HG02763 (cell line): ENCODE results near the gene SCUBE1.

ENCODE experiments used
- ATAC-seq: cut with Tn5 transposase; IDR thresholded peaks from one replicate; pipeline ENCODE4 v1.9.1; 2021; ENCODE audit warnings: mild to moderate bottlenecking, moderate library complexity; ENCODE audit not compliant: unreplicated experiment

Gene SCUBE1

DNA sequence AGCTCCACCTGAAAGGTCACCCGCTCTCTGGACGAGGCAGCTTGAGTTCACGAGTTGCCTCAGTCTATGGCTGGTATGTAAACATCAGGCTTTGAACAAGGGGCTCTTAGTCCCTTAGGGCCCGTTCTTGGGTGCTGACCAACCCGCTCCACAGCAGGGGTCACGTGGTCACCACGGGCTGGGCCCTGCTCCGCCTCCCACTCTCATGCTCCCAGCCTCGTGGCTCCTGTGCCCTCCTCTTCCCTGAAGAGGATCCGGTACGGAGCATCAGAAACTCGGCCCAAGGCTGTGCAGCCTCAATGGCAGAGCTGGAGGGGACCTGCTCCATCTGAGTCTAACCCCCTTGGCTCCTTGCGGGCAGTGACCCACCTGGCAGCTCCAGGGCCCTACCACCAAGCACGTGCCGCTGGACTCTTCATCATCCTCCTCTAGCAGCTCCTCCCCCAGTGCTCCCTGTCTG, 102.0 kb downstream of the SCUBE1 start:
- no peak for ATAC-seq

DNA sequence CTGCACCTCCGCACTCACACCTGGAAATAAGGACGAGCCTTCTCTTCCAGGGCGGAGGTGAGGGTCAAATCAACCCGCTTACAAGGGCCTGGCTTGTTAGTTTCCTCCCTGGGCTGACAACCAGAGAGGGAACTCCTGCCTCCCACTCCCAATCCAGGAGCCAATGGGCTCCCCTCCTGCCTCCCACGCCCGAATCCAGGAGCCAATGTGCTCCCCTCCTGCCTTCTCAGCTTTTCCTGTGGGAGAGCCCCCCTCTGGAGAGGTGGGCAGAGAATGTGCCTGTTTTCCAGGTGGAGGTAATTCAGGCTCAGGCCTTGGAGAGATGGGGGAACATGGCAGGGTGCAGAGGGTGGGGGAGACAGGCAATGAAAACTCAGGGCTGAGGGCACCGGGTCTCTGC, 102.6 kb downstream of the SCUBE1 start:
- no peak for ATAC-seq

DNA sequence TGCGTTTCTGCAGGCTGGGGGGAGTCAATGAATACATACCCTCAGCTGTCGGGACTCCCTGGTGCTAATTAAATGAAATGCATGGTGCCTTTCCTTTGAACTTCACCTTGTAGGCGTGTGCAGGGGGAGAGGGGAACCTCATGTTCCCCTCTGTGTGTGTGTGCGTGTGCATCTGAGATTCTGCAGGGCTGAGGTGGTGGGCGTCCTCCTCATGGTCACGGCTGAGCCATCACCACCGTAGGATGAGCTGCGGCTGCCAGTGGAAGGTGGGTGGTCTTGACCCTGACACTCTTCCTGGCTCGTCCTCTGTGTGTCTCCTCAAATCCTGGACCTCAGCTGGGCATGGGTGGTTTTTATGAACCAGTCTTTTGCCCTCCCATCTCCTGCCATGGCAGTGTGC, 103.2 kb downstream of the SCUBE1 start:
- ATAC-seq, result no peak

DNA sequence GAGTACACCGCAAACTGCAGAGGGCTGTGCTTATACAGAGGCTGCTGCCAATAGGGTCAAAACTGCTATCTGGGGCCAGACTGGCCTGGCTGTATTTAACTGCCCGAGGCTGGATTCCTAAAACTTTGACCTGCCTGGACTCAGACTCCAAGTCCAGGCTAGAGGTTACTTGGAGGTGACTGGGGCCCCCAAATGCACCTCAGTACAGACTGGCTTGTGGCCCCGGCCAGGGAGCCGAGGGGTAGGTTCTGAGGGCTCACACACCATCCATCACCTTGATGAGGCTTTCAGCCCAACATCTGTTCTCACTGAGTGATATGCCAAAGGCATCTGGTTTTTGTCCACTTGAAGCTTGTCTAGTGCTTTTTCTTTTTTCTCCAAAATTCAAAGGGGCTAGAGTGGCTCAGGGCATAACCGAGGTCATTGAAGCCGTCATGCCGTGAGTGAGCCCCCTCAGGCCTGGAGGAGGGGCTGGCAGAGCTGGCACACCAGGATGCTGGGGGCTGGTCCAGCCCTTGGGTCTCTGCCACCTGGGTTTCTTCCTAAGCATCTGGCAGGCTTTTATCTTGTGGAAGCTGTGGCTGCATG, 103.9 kb downstream of the SCUBE1 start:
- ATAC-seq, result no peak

DNA sequence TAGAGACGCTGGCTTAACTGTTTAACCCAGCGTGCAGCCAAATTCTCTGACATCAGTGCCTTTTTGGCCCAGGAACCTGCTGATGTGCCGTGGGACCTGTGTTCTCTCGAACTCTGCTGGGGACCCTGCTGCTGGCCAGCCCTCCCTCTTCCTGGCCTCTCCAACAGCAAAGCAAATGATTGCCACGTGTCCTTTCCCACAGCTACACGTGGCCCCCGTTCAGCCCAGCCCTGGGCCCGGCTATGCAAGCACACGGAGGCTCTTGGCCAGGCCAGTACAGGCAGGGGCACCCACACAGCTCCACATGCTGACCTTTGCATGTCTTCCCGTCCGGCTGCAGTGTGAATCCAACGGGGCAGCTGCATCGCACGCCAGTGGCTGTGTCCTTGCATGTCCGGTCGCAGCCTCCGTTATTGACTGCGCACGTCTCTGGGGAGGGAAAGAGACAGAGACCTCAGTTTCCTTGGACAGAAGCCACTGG, 104.6 kb downstream of the SCUBE1 start:
- no peak for ATAC-seq

DNA sequence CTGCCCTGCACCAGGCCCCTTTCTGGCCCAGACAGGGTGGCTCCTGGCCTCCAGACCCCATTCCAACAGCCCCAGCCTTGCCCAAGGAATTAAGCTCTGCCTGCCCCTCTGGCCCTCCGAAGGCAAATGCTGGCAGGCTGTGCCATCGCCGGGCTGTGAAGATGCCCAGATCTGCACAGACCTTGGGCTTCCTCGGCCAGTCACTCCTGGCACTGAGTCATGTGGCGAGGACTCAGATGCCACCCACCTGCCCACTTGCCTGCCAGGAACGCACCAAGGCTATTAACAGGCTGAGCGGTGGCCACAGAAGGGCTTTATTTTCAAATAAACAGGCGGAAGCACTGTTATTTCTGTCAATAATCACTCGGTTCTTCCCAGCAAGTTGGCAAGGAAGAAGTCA, 105.9 kb downstream of the SCUBE1 start:
- no peak for ATAC-seq

DNA sequence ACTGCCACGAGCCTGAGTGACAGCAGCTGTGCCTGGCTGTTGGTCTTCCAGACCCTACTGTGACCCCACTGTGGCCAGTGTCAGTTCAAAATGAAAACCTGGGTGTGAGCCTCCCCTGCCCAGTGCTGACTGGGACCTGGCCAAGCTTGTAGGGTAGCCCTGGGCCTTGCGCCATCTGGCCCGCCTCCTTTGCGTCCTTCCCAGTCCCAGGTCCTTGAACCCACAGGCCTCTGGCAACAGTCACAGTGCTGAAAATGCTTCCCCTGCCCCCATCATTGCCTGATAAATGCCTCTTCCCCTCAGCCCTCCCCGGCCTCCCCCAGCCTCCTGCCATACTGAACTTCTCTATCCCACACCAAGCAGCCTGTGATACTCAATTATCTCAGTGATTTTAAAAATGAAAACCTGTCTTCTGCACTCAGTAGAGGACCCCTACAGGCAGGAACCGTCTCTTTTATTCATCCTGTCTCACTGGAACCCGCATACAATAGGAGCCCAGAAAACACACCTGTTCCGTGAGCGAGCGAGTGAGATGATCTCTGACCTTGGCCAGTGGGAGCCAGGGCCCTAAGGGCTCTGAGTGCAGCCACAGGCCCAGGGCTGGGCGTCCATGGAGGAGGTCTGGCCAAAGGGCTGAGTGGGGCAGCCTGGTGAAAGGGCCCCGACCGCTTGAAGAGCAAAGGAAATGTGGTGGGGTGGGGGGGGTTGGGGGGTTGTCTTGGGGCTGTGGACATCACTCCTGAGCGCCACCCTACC, 106.6 kb downstream of the SCUBE1 start:
- no peak for ATAC-seq

DNA sequence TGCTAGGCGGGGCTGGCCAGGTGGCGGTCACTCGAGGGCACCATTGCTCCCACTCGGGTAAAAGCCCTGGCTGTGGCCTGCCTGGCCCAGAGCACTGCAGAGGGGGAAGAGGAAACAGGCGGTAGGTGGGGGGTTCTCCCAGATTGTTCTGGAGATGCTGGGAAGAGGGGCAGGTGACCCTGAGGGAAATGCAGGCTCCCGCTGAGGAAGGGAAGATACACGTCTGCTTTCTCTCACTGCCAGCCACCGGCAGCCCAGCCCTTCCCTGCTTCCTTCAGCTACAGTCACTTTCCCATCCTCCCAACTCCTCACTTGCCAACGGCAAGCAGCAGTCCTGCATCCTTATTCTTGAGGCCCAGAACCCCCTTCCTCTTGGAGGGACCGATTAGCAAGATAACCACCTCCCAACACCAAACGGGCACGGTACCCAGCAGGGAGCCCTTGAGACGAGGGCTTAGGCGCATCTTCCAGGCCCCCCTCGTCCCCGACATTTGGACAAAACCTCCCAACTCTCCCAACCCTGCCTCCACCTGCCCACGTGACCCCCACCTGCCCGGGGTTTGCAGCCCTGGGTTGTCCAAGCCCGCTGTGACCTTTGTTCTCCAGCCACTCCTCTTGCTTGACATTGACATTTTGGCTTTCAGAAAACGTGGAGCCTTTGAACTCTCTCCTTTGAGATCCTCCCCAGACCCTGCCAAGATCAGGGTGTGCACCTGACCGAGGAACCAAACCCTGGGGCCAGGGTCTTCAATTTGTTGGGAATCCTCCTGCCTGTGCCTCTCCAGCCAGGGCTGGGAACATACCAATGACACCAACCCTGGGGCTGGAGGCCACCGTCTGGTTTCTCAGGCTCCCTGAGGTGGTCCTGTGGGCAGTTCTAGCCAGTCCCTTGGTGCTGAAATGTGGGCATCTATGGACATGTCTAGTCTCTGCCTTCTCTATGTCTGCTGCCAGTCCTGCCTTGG, 107.4 kb downstream of the SCUBE1 start:
- ATAC-seq, result no peak

DNA sequence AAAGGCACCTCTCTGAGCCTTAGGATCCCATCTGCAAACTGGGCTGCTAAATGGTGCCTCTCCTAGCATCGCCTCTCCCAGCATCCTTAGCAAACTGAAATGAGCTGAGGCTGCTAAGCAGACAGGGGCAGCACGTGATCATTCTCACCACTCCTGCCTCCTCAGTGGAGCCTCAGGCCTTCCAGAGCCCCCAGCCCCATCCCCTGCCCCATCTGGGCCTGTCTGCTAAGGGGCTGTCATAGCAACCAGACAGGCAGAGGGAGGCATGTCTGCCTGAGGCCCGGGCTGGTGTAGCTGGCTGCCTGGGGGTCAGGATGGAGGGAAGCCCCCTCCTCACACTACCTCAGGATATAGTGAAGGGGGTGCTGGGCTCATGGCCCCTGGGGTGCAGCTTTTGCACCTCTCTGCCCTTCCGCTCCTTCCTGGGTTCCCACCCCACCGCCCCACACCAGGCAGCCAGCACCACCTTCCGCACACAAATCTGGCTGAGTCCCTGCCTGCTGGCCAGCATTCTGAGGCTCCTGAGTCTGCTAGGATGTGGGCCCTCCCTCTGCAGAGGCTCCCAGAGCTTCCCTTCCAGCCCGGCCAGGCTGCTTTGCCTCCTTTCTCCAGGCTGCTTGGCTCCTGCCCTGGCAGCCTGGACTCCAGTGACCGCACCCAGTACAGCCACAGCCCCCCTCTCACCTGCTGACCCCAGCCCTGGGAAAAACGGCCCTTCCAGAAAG, 108.7 kb downstream of the SCUBE1 start:
- no peak for ATAC-seq

DNA sequence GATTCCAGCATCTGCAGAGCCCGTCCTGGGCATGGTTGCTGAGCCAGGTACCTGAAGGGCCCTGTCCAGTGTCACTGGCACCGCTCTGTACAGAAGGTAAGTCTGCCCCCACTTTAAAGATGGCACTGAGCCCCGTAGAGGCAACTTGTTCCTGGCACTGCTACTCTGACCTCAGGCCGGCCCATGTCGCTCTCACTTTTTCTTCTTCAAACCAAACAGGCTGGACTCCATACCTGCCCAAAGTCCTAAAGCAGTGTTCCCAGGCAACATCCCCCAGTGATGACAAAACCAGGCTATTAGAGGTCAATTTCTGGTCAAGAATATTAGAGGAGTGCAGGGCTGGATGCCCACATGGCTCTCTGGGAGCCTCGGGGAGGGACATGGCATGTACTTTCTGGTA, 109.6 kb downstream of the SCUBE1 start:
- ATAC-seq, result no peak

DNA sequence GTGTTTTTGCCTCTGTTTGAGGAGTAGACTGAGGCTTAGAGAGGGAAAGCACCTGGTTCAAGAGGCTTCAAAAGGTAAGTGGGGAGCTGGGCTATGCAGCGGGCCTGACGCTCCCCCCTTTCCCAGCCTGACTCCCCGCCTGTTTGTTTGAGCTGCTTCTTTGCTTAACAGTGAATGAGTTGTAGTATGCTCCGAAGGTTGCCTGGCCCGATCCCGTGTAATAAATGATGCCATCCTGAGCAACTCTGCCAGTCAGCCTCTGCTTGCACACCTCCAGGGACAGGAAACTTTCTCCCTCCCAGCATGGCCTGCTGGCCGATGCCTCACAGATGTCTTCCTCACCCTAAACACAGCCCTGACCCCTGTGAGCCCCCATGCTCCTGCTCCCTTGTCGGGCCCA, 110.7 kb downstream of the SCUBE1 start:
- ATAC-seq, result no peak

DNA sequence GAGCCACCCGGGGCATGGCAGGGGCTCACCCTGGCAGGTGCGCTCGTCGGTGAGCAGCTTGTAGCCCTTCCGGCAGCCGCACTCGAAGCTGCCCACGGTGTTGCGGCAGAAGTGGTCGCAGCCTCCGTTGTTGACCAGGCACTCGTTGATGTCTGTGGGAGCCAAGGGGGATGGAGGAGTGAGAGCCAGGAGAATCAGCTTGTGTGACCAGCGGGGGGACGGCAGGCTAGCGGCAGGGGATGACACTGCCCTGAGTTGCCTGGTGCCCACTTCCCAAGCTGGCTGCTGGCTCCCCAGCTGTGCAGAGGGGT, 111.5 kb downstream of the SCUBE1 start:
- ATAC-seq, result no peak

DNA sequence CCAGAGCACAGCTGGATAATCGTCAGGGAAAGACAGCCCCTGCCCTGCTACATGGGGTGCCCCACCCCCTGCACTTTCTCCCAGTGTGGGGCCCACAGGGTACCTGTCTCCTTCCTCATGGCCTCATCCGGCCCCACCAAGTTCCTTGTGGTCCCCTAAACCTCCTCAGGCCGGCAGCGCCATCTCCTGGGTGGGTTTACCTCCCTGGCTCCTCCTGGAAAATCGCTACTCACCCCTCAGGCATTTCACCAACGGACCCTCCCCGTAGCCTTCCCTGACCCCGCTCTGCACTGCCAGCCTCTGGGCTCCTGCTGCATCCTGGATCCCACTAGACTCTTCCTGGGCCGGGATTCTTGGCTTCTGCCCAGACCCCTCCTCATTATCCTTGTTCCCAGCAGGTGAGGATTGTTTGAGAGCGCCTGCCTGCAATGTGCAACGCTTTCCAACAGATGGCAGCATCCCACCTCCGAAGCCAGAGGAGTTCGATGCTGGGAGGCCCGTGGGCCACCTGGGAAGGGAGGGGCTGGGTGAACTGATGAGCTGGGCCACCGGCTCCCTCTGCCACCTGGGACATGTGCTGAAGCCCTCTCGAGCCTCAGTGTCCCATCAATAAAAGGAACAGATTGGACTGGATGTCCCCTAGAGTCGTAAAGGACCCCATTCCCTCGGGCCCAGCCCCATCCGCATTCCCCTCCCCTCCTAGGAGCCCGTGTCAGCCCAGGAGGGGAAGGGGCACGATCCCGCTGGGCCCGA, 112.0 kb downstream of the SCUBE1 start:
- no peak for ATAC-seq

DNA sequence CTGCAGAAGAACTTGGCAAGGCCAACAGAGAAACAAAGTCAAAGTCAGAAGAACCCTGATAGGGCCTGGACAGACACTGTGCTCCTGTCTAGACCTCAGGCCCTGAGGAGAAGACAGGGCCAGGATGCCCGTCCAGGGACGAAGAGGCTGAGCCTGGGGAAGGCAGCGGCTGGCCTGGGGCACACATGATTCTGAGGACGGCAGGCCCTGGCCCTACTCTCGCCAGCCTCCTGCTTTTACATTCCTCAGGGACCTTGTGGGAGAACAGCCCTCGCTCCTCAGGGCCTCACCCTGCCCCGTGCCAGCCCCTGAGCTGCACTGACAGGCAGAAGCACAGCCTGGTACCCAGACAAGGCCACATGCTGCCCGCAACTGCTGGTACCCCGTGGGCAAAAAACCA, 112.6 kb downstream of the SCUBE1 start:
- ATAC-seq, result no peak

DNA sequence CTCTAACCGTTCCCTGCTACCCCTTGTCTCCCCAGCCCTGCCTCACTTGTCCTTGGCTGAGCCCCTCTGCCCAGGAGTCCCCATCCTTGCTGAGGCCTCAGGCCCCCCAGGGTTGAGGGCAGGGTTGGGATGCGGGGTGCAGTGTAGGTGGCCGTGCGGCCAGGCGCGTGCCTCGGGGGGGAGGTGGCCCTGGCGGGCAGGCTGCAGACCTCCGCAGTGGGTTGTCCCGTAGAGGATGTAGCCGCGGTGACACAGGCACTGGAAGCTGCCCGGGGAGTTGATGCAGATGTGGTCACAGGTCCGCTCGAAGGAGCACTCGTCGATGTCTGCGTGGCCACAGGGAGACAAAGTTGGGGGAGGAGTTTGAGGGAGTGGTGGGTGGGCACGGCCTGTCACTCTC, 114.3 kb downstream of the SCUBE1 start:
- no peak for ATAC-seq

DNA sequence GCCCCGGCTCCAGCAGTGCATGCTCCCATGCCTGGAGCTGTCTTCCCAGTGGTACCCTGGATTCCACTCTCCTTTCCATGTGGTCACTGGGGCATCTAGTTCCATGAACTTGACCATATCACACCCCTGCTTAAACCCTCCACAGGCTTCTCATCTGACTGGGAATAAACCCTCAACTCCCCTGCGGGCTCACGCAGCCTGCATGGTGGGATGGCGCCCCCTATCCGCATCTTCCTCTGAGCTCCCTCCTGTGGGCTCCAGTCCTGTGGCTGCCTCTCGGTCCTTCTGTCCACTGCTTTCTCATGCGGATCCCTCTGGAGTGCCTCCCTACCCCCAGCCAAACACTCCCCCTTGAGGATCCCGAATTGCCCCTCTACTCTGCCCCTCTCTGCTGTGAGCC, 114.8 kb downstream of the SCUBE1 start:
- ATAC-seq, result no peak

DNA sequence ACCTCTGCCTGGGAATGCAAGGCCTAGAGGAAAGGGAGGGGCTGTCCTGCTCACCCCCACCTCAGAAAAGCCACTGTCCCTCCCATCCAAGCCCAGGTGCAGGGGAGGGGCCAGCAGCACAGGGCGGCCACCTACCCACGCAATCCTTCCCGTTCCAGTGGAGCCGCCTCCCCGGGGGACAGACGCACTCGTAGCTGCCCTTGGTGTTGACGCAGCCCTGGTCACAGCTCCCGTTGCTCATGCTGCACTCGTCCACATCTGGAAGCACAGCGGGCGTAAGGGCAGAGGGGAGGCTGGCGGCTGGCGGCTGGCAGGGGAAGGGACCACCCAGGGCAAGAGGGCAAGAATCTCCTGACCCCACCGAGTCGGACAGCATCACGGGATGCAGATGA, 115.9 kb downstream of the SCUBE1 start:
- ATAC-seq, result no peak

DNA sequence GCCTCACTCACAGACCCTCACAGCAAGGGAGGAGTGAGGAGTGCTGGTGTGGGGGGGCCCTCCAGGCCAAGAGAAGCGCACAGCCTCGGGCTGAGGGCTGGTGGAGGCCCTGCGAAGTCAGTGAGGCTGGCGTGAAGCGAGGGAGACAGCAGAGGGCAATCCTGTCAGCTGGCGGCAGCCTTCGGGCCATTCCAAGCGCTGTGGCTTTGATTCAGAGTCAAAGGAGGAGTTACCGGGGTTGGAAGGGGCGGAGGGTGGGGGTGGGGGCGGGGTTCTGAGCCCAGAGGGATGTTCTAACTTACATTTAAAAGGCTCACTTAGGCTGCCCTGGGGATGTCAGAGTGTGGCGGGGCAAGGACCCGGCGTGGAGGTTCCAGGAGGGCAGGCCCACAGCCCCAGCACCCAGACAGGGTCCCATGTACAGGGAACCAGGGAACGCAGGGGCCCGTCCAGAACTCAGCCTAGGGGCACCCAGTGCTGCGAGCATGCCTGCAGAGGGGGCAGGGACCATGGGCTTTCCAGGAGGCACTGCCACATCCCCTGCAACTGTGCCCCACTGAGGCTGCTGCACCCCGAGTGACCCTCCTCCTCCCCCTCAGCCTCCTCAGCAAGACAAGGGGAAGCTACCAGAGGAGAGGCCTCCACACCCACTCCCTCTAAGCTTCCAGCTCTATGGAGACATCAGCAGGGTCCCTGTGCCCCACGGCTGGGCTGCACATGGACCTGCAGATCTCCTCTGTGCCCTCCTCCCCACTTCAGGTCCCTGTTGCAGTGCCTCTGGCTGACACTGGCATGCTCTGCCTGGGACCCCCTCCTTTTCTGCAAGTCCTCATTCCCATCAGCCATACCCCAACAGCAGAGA, 116.6 kb downstream of the SCUBE1 start:
- ATAC-seq, result no peak

DNA sequence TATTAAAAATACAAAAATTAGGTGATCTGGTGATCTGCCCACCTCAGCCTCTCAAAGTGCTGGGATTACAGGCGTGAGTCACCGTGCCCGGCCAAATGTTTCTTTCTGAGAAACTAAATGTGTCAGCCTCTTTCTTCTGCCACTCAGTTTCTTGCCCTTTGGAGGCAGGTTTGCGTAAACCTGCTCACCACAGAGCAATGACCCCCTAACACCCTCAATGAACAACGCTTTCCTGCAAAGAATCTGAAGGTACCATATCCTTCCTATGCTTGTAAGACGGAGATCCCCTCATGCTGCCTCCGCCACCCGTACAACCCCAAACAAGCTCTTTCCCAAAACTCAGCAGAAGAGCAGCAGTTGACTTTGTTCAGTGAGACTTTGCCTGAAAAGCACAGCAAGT, 117.6 kb downstream of the SCUBE1 start:
- no peak for ATAC-seq
